ENCODE results near the gene PLPPR4.

The PLPPR4 gene

DNA sequence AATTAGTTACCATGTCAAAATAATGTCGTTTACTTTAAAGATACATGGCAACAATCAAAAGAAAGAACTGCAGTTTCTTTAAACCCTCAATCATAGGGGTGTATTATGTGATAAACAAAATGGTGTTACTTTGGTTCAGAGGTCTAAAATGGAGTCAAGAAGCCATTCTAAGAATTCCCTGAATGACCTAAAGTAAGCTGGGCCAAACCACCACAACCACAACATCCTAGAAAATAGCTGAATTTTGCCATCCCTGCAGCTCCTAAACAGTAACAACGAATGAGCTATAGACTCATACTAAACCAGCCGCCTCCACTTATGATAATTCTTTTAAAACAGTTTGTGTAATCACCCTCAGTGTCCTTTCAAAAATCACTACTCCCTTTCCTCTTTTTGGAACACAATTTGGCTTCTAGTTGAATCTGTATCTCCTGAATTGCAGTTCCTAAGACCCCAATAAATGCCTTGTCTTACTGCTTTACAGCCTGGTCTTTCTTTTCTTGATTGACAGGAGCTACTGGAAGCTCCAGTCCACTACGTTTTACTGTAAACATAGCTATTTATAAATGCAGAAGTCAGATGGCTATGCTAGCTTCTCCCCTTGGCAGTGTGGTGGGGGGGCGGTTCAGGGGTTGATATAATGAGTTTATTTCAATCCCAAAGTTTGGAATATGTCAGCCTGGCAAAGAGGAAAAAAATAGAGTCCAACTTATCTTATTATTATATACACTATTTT lies 84.3 kb downstream of the PLPPR4 start:
- no peak for DNase-seq (ENCODE audit: low read depth)

DNA sequence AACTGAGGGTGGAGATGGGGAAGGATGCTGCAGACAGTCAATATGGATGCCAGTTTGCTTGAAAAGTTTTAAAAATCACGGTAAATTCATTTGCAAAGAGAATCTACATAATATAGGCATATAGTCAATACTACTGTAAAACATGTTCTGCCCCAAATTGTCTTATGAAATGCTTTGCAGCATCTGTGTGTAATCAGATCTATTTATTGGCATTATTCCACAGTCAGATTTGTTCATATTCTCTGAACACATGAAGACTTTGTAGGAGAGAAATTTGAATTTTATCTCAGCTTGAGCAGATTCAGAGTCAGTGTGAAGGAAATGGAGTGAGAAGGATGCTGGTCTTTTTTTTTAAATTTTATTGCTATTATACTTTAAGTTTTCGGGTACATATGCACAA lies 88.5 kb downstream of the PLPPR4 start:
- DNase-seq (ENCODE audit: low read depth): no peak

DNA sequence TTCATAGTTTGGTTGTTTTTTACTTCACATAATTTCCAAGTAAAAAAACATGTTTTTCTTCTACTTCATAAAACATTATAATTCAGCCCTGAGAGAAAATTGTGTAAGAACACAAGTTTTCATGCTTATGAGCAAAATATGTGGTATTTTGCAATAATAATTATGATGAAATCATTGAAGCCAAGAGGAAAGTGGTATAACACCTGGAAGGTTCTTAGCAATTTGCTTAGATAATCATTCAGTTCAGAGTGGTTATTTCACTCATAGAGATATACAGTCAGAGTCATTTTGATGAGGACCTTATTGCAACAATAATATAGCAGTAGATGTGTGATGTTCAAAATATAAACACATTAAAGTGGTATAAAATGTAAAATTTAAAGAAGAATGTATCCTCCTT lies 94.5 kb downstream of the PLPPR4 start:
- no peak for DNase-seq (ENCODE audit: low read depth)

All from activated T-cell treated with anti-CD3 and anti-CD28 coated beads for 1 hour (primary cell).